NAMALWA (cell line): ENCODE data around the gene GCSH.
"Not testable (repeated sequence)": the region's sequence is repeated elsewhere in the genome, so short reads cannot be mapped to it uniquely, and the experiment has no call there.

Source experiments
- DNase-seq: peaks from one replicate; pipeline ENCODE4 v3.0.0-alpha.2; 2015; ENCODE audit warnings: low spot score

GCSH gene

DNA sequence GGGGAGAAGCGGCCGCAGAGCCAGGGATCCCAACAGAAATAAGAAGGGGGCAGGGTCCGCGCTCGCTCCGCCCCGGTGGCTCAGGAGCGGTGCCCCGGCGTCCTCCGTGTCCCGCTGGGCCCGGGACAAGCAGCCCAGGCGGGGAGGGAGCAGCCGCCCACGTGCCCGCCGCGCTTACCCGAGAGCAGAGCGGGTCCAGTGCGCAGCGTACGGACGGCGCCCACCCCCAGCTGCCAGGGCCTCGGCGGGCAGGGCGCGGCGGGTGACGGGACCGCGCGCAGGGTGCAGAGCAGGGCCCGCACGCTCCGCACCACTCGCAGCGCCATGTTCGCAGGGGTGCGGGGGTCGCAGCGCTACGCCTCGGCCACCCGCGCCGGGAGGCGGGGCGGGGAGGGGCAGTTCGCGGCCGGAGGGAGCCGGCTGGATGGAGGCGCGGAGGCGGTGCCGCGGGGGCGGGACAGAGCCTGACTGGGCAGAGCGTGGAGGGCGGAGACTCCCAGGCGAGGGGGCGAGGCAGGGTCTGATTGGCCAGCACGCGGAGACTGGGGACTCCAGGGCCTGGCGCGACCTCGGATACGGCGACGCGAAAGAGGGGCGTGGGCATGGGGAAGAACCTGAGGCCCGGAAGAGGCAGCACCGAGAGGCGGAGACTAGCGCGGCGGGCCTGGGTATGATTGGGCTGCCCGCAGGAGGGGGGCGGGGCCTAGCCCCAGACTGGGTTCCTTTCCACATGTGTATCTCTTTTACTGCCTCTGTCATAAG is at the start of gene GCSH:
TSS of gene GCSH (minus strand) at position 443 of the 762 bp plus-strand sequence. CDS start at position 326, 117 bp downstream.
- DNase-seq = peak; percentile 99

DNA sequence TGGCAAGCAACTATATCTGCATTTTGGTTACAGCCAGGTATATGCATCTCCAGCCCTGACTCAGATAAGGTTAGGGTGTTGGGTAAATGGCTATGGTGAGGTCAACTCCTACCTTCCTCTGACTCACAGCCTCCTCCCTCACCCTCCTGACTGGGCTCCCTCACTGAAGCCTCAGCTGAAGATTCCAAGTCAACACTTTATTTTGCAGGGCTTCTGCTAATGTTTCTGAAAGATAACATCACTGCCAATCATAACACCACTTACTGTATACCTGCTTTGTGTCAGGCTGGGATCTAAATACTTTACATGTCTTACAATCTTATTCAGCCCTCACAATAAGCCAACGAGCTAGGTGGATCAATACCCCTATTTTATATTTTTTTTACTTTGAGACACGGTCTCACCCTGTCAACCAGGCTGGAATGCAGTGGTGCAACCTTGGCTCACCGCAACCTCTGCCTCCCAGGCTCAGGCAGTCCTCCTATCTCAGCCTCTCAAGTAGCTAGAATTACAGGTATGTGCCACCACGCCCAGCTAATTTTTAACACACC is 47.8 kb upstream of the GCSH start:
- no peak for DNase-seq

DNA sequence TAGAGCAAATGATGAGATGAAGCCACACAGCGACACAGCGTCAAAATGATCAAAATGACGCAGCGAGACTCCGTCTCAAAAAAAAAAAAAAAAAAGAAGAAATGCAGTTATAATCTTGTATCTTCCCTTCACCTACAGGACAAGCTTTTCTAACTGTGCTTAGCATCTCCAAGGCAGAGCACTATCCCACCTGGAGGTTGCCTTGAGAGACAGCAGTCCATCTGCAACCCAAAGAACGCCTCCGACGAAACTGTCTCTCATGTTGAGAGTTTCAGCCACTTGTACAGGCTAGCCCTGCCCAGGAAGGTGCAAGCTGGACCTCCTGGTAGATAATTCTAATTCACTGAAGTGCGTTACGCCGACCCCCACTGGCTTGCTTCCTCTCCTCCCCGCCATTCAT is 46.7 kb upstream of the GCSH start:
- DNase-seq = no peak

DNA sequence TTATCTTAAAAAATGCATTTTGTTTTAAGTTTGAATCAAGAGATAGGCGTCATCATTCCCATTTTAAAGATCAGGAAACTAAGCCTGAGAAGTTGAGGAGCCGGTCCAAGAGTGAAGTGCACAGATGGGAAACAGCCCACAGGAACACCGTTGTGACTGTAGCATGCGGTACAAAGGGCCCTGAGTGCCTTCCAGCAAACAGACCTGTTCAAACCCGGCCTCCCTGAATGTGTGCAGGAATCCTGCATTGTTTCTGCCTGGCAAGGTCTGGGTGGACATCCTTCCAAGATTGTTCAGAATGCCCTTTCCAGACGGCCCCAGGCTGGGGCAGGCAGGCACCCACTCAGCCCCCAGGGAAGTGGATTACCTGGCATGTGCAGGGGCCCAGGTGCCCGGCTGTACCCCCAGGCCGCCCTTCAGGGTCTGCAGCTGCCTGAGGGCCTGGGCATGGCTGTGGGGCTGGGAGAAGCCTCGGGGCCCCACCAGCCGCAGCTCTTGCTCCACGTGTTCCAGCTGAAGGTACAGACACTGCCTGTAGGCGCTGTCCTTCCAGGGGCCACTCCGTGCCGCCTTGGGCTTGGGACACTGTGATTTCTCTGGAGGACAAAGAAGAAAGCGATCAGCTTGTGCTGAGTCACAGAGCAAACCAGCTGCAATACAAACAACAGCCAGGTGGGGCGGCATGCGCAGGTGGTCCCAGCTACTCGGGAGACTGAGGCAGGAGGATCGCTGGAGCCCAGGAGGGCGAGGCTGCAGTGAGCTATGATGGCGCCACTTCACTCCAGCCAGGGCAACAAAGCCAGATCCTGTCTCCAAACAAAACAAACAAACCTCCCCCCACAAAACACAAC is 45.0 kb upstream of the GCSH start:
- DNase-seq = peak; percentile 27

DNA sequence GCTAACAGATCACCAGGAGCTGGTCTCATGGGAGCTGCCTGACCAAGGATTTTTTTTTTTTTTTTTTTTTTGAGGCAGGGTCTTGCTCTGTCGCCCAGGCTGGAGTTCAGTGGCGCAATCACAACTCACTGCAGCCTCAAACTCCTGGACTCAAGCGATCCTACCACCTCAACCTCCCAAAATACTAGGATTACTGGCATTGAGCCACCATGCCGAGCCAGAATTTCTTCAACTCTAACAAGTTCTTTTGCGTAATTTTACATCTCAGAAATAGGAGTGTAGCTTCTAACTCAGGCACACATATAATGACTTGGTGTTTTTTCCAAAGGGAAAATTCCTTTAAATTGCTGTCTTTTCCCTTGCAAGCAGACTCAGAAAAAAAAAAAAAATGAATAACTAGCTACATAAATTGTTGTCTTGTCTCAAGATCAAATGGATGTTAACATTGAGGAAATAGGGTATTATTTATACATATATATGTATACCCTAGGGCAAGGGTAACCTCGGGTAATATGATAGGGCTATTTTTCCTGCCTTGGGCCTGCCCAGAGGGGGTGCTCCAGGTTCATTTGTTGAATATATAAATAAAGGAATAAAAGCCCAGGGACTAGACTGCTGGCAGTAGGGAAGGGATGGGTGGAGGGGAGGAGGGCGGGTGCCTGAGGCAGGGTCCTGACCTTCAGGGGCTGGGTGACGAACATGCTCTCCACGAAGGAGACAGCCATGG is 42.8 kb upstream of the GCSH start:
- no peak for DNase-seq

DNA sequence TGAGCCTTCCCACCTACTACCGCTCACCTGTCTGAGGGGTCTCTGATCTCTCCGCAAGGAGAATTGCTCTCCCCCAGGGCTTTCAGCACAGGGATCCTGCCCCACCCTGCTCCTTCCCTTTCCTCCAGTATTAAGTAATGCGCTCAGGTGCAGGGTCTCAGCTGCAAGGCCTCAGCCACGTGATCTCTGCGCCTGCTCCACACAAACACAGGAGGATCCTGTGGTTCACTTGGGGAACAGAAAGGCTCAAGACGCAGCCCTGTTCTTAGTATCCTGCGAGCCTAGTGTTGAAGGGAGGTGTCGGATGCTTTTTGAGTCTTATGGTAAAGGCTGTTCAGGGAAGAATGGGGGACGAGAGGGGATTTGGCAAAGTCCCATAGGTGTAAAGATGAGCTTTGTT is 41.6 kb upstream of the GCSH start:
- DNase-seq = no peak

DNA sequence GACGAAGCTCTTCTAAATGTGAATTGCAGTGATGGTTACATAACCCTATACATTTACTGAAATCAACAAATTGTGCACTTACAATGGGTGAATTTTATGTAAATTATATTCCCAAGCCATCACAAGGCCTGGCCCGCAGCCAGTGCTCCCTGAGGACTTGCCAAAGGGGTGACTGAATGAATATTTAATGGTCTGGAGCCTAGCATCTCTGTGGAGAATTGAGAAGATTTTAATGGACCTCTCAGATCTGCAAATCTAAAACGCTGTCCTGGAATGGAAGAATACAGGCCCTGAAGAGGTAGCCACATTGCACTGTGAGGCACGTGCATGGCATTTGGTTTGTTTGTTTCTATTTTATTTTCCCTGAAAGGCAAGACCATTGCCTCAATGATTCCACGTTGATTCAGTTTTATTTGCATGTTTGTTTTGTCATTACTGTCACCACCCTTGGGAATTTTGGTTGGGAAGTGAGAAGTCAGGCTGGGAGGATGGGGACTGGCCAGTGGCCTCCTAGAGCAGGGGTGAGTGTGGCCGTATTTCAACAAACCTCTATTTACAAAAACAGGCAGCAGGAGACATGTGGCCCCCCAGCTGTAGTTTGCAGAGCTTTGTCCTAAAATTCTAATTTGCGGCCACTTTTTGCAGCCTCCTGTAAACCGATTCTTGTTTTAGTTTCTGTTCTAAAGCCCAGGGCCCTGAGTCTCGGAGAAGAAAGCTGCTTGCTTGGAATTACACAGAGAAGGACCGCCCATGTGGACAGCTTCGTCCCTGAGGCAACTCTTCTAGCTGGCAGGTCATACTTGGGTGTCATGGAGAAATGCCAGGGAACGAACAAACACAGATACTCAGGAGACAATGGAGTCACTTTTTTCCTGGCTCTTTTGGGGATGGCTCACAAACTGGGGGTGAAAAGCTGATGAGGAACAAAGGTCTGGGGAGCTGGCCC is 40.5 kb upstream of the GCSH start:
- no peak for DNase-seq

DNA sequence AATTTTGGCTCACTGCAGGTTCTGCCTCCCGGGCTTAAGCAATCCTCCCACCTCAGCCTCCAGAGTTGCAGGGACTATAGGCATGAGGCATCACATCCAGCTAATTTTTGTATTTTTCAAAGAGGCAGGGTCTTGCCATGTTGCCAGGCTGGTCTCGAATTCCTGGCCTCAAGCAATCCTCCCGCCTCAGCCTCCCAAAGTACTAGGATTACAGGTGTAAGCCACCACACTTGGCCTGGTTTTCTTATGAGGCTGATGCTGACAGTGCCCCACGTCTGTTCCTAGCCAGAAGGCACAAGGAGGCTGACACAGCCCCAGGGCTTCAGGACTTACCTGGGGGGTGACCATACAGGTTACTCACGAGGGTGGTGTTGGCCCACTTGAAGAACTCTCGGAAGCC is 33.9 kb upstream of the GCSH start:
- DNase-seq = no peak

DNA sequence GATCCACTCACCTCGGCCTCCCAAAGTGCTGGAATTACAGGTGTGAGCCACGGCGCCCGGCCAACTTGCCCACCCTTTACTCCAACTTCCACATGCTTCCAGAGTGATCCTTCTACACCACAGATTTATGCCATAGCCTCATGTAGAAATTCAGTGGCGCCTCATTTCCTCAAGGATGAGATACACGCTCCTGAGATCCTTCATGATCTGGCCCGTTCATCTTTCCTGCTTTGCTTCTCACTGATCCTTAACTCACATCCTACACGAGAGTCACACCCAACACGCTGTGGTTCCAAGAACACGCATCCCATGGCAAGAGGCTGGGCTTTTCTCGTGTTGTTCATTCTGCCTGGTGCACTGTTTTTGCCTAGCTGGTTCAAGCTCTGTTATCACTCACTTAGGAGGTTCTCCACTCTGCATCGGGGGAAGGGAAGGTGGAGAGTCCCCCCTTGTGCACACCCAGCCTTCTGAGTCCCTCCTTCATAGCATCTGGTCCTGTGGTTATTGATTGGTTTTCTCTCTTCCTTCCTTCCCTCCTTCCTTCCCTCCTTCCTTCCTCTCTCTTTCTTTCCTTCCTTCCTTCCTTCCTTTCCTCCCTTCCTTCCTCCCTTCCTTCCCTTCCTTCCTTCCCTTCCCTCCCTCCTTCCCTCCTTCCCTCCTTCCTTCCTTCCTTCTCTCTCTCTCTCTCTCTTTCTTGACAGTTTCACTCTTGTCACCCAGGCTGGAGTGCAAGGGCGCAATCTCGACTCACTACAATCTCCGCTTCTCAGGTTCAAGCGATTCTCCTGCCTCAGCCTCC is 32.7 kb upstream of the GCSH start:
- DNase-seq = no peak

DNA sequence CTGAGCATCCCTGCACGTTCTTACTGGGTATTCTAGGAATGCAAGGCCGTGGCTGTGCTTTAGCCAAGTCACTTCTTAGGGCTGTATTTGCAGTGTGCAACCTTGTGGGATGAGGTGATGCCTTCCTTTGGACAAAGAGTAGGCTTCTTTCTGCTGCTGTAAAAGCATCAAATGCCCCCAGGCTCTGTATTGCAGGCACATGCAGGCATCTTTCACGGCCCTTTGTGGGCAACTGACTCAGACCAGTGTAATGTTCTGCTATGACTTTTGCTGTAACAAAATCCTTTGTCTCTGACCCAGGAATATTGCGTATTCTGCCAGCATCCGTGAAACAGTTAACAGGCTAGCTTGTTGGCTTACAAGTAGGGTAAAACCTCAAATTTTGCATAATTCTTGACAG is 30.9 kb upstream of the GCSH start:
- no peak for DNase-seq

DNA sequence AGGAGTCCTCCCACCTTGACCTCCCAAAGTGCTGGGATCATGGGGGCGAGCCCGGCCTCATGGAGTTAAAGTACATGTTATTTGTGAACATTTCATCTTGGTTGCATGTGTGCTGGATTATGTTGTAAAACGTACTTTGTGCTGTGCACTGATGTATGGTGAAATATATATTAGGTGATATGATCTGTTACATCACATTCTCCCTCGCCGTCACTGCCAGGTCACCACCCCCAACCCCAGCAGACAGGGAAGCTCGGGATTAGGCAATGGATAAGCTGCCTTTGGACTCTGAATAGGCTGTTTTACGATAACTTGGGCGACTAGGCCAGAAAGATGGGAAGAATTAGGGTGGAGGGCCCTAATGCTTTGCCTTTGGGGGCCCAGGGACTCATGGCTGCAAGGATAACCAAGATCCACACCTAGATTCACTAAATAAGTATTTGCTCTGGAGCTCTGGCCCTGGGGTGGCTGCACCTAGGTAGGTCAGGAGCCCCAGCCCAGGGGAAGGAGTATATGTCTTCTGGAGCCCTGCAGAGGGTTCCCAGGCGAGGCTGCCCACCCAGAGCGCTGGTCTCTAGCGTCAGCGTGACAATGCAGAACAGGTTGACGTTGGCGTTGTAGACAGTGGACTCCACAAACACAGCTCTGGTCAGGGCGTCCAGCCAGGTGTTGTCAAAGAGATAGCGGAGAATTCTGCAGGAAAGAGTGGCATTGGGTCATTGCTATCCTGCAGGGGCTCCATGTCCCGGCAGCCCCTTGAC is 27.1 kb upstream of the GCSH start:
- DNase-seq = no peak

DNA sequence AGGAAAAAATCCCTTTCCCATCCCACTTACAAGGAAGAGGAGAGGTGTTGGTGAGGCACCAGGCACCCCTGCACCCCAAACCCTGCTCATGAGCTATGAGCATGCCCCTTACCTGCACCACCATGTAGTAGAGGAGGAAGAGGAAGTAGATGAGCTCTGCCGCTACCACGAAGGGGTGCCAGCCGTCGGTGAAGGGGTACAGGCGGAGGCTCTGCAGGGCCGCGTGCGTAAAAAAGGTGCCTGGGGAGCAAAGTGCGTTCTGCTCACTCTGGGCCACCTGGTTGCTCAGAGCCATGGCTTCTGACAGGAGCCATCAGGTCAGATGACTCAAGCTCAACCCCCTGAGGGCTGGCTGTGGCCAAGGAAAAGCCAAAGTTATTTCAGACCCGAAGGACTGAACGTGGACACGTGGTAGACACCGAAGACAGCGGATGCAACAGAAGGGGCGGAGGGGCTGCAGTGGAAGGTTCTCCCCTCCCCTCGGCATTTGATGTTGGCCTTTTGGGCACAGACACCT is 25.3 kb upstream of the GCSH start:
- DNase-seq = no peak

DNA sequence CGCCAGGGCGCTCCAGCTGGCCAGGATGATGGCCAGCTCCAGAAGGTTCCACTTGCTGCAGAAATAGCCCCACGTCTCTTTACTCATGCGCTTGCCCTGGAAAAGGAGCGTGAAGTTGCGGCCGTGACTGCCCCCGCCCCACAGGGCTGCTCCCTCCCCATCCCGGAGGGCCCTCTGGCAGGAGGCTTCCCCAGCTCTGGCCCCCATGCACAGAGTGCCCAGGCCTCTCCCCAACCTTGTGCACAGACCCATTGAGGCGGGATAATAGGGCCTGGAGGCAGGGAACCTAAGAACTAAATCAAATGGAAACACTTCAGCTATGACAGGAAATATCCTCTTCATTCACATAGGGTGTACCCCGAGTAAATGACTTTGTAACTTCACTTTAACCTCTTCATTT is 21.2 kb upstream of the GCSH start:
- no peak for DNase-seq

DNA sequence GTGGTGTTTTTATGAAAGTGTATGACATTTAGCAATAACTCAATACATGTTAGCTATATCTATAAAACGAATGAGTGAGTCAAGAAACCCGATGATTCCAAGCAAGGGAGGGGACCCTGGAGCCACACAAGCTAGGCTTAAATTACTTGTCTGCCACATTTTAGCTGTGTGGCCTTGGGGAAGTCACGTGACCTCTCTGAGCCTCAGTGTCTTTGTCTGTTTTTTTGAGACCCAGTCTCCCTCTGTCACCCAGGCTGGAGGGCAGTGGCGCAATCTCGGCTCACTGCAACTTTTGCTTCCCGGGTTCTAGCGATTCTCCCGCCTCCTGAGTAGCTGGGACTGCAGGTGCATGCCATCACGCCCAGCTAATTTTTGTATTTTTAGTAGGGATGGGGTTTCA is 20.1 kb upstream of the GCSH start:
- no peak for DNase-seq

DNA sequence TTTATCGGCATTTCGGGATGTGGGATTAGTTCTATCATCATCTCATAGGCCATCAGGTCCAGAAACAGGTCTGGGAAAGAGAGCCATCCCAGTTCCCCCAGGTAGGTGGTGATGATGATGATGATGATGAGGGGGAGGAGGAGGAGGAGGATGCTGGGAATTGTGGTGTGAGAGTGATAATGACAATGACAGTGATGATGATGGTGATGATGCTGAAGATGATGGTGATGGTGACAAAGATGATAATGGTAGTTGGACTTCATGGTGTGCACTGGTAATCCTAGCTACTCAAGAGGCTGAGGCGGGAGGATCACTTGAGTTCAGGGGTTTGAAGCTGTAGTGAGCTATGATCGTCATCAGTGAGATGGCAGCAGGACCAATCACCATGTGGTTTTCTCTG is 16.3 kb upstream of the GCSH start:
- no peak for DNase-seq

DNA sequence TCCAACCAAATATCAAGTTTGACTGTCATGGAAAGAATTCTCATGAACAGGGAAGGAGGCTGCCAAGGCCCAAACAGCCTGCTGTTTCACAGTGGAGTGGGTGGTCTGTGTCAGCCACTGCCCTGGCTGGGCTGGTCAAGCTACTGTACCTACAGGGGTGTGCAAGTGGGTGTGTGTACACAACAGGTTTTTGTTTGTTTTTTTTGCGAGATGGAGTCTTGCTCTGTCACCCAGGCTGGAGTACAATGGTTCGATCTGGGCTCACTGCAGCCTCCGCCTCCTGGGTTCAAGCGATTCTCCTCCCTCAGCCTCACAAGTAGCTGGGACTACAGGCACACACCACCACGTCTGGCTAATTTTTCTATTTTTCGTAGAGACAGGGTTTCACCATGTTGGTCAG is 13.1 kb upstream of the GCSH start:
- not testable (repeated sequence) for DNase-seq

DNA sequence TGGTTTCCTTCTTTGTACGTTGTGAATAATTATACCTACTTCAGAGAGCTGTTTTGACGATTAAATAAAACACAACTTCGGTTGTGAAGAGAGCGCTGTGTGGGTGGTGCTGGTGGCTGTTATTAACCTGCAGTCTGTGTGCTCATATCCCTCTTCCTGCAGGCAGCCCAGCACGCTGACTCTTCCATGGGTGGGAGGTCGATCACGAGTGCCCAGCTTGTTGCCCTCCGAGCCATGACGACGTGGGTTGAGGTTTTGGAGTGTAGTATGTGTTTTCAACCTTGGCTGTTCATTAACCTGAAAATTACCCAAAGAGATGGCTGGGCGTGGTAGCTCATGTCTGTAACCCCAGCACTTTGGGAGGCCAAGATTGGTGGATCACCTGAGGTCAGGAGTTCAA is 11.3 kb upstream of the GCSH start:
- DNase-seq = no peak

DNA sequence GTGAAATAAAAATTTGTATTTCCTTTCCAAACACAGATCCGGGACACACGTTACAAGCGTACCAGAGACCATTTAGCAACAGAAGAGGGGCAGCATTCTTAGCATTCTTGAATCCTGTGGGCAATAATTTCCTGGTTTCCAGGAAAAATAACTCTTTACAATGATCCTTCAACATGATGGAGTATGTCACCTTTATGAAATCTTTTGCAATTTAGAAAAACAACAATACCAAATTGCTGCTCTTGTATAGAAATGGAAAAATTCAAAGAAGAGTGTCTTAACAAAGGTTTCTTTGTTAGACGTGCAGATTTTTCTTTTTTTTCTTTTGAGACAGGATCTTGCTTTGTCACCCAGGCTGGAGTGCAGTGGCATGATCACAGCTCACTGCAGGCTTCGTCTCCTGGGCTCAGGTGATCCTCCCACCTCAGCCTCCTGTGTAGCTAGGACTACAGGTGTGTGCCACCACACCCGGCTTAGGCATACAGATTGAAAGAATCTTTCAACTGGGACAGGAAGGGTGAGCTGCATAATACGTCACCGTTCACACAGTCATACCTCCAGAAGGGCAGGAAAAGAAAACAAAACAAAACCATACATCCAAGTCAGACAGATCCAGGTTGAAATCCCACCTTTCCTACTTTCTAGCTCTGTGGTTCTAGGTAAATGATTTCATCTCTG is 10.8 kb upstream of the GCSH start:
- no peak for DNase-seq

DNA sequence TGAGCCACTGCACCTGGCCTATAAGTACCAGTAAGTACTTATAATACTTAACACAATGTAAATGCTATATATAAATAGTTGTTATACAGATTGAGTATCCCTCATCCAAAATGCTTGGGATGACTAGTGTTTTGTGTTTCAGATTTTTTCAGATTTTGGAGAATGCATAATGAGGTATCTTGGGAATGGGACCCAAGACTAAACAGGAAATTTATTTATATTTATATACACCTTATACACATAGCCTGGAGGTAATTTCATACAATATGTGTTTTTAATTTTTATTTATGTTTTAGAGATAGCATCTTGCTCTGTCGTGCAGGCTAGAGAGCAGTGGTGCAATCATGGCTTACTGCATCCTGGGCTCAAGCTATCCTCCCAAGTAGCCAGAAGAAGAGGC is 9.8 kb upstream of the GCSH start:
- no peak for DNase-seq
